RPMI7951 (cell line): Measurements from ENCODE around the gene MBNL1. TPM values are rescaled to one million over a fixed set of nuclear protein-coding genes. Genes with fewer than 3 reads are reported as not detected.

Source experiments
- DNase-seq: peaks from one replicate; pipeline ENCODE4 v3.0.0-alpha.2; 2012; ENCODE audit warnings: low read depth
- total RNA-seq: library from RNA; depleted of rRNA; stranded (reverse); fragments of >200 nt; shearing (Covaris generic); gene quantifications from 2 replicates; pipeline ENCODE4 v1.2.3, GENCODE V29; 2014

MBNL1 gene
- total RNA-seq, 1 experiment from 2014 or later, result 318 TPM

DNA sequence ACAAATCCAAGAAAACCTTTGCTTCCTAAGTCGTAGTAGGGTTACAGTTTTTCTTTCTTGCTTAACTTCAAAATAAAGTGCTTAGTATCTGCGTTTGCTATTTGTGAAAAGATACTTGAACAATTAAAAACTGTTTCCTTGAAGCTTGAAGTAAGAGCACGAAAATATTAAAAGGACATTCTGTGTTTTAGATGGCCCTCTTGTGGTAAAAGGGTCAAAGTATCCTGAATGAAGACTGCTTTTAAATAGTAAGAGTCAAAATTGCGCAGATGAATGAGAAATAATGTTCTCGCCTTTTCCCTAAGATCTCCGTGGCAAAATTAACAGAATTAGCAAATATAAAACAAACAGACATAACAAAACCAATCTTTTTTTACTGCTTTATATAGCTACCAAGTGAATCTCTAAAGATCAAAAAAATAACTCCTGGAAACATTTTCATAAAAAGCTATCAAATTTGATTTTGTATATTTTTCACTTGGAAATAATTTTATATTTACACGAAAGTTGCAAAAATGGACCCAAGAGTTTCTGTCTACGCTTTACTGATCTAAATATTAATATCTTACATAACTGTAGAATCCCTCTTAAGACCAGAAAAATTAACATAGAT, 175.4 kb downstream of the MBNL1 start:
- DNase-seq, result peak; percentile 65

DNA sequence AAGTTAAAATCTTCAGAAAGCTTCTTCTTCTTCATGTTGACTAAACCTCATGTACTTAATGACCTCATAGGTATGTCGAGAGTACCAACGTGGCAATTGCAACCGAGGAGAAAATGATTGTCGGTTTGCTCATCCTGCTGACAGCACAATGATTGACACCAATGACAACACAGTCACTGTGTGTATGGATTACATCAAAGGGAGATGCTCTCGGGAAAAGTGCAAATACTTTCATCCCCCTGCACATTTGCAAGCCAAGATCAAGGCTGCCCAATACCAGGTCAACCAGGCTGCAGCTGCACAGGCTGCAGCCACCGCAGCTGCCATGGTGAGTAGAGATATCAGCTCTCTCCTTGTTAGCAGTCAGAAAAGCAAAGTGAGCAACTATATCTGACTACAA, 176.5 kb downstream of the MBNL1 start:
- no peak for DNase-seq

DNA sequence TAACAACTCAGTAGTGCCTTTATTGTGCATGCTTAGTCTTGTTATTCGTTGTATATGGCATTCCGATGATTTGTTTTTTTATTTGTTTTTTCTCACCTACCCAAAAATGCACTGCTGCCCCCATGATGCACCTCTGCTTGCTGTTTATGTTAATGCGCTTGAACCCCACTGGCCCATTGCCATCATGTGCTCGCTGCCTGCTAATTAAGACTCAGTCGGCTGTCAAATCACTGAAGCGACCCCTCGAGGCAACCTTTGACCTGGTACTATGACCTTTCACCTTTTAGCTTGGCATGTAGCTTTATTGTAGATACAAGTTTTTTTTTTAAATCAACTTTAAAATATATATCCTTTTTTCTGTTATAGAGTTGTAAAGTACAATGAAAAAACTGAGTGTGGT, 177.8 kb downstream of the MBNL1 start:
- no peak for DNase-seq

DNA sequence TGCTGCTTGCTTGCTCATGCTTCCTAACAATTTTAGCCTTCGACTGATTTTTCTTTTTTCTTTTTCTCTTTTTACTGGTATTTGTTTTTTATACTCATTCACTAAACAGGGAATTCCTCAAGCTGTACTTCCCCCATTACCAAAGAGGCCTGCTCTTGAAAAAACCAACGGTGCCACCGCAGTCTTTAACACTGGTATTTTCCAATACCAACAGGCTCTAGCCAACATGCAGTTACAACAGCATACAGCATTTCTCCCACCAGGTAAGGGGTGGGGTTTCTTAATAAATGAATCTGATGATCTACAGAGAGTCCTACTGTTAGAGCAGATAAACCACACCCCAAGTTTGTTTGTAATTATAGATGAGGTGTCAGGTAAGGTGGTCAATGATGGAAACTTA, 178.8 kb downstream of the MBNL1 start:
- no peak for DNase-seq

DNA sequence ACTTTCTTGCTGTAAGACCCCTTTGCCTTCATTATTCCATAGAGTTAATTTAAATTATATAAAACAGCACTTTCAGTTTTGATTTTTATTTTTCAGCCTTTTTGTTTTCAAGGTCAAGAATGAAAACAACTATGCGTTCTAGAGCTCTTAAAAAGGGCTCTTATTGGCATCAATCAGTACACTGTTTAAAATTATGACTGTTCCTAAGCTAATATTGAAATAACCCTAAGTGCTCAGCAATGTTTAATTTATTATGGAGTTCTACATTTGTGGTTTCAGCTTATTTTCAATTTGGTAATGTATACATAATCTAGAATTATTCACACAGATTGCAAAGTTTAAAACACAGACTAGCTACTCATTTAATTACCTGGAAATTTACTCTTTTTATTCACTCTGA, 179.4 kb downstream of the MBNL1 start:
- DNase-seq, result no peak

DNA sequence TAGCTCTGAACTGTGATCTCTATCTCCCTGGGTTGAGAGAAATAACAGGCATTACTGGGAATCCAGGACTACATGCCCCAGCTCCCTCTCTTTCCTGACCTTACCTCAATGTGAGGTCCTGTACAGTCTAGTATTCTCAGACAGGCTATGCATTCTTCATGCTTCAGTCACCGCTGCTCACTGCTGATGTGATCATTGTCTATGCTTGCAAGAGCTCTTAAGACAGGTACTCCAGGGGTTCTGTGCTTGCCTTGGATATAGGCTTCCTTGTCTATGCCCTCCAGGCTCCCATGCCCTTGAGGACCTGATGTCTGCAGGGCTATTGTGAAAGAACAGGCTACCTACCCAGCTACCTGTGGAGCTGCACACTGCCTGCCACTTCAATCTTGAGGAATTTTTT, 183.6 kb downstream of the MBNL1 start:
- no peak for DNase-seq

DNA sequence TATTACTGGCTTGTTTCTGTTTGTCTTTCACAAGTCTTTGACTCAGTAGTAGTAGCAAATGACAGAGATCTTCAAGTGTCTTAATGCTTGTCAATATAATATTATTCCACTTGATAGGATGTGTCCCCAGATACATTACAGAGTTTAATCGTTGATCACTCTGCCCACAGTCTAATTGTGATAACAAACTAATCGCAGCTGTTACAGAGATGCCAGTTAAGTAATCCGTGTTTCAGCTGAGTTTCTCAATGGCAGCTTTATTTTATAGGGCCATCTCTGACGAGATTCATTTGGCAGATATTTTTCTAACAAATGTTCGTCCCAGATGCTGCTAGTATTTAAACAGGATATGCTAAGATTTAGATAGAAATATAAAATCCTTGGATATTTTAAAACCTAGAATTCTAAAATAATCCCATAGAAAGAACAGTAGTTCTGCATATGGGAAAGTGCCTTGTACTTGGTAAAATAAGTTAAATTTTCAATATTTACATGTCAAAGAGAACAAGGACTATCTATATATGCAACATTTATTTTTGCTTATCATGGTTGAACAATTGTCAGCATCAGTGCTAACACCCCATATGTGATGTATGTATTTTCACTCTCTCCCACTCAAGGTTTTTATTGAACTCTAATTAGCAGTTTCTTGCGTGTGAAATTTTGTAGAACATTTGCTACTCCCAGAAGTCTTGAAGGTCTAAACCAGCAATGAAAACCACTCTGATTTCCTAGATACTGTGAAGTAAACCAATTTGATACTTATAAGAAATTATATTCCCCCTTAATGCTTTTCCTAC, 185.5 kb downstream of the MBNL1 start:
- no peak for DNase-seq

DNA sequence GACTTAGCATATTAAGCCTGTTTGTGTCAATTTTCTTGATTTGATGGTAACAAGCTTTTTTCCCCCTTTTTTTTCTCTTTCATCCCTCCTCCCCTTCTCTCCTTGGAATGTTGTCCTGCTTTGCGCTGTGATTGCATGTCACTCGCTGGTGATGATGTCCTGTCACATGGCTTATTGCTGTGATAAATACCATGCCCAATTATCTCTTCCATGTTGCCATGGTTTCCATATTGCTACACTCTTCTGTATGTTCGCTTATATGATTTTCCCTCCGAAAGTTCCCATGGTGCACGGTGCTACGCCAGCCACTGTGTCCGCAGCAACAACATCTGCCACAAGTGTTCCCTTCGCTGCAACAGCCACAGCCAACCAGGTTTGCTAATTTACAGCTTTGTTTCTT, 187.3 kb downstream of the MBNL1 start:
- DNase-seq, result no peak

DNA sequence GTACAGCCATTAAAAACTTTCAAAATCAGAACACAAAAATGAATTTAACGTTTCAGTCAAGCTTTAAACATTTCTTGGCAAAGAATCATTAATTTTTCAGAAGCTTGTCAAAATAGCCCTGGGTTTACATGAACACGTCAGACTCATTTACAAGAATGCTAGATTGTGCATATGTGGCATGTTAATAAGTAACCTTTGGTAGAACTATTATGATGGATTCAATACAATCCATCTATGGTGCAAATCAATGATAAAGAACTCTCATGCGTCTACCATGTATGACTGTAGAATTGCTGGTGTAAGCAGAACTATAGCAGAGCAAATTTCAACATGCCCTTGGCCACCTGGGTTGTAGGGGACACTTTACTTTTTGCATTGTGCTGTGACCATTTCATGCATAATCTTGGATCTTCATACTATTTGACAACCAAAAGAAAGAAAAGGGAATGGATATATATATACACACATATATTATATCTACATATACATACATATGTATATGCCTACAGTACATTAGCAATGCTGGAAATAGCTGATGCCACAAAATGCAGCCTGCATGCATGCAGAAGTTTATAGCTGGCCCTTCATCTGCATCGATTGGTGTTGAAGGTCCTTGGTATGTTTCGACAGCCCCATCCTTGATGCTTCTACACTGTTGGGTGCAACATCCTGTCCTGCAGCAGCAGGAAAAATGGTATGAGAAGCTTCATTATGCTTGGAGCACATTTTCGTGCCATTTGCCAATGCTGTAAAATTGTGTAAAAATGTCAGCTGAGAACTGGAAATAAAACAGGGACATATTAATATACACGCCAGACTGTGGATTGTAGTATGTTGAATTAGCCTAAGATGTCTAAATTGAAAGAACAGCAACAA, 189.0 kb downstream of the MBNL1 start:
- DNase-seq, result no peak

DNA sequence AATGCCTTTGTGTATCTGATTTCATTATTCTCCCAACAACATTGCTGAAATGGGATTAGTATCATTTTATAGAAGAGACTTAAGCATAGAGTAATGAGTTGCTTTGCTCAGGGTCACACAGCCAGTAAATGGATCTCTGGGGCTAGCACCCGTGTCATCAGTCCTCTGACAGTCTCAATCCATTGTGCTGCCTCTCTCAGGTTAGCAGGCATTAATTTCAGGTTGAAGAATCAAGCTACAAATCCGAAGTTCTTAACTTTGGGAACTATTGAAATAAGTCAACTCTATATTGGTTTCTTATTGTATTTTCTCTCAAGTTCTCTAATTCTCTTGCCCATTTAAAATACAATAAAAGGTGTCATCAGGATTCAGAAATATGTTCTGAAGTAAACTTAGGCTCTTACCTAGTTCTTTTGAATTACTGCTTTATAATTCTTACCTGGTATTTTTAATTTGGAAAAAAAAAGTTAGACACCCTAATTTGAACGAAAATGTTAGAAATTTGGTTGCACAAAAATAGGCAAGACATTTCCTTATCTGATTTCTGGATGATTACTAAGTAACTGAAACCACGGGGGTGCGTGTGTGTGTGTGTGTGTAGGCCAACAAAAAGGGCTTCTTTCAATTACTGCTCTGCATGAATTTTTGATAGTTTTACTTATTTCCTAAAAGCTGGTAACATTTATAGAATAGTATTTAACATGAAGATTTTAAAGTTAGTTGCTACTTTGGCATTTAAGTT, 189.8 kb downstream of the MBNL1 start:
- peak; percentile 25 for DNase-seq

DNA sequence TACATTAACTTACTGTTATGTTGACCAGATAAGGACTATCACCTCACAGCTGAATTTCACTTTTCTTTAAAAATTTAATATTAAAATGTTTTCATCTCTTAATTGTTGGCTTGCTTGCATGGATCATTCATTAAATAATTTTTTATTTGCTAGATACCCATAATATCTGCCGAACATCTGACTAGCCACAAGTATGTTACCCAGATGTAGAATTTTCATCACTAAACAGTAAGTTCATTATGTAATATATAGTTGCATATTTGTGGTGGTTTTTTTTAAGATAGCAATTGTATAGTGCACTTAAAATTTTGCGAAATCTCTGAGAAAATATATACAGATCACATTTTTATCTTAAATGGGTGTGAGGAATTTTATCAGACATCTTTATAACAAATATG, 190.4 kb downstream of the MBNL1 start:
- no peak for DNase-seq

DNA sequence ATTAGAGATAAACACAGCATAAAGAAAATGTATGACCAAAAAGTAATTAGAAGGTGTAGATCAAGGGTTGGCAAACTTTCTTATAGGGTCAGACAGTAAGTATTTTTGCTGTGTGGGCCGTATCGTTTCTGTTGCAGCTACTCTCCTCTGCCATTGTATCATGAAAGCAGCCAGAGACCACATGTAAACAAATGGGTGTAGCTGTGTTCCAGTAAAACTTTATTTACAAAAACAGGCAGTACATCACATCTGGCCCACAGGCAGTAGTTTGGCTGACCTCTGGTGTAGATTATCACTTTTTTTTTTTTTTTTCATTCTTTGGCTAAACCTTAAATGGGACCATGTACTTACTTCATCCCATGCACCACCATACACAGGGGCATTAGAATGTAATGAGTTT, 190.8 kb downstream of the MBNL1 start:
- DNase-seq, result no peak

DNA sequence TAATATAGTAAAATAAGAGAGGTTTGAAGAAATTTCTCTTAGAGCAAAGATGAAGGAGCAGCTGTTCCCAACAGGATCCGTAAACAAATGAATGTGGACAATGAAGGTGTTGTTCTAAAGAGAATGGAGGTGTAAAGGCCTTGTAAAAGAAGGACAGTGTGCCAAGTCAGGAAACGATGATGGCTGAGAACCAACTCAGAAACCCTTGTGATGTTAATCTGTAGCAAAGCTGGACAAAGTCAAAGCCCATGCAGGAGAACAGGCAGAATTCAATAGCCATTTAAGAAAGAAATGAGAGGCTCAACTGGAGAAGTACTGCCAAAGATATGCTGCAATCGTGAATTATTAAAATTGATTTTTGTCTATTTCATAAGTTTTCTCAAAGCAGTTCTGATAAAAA, 192.2 kb downstream of the MBNL1 start:
- DNase-seq, result no peak

DNA sequence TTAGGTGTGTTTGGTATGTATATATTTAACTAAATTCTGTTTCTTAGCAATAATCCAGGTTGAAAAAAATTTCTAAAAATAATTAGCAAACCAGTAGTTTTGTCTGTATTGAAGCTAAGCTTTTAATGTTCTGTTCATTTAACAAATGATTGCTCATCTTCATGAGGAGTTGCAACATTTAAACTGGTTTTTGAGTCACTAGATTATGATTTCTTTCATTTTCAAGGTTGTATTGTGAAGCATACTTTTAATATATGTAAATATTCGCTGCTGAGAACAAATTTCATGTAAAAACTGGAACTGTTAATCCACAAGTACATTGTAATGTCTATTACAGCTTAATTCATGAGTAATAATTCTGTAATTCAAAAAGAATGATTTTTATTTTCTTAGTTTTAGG, 192.7 kb downstream of the MBNL1 start:
- DNase-seq, result no peak

DNA sequence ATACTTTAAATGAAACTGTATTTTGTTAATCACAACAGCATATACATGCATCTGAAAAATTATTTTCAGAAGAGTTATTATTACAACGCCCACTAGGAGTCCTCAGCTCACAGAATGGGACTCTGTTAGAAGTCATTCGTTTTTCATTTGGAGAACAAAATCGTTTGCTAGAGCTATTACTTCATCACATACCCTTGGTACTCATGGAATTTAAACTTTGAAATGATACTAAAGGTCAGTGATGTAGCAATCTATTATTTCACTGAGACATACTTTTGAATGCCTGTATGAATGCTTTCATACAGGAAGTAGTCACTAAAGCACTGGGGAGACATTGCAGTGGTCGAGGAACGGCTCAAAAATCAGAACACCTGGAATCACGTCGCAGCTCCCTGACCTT, 198.1 kb downstream of the MBNL1 start:
- DNase-seq, result peak; percentile 33

DNA sequence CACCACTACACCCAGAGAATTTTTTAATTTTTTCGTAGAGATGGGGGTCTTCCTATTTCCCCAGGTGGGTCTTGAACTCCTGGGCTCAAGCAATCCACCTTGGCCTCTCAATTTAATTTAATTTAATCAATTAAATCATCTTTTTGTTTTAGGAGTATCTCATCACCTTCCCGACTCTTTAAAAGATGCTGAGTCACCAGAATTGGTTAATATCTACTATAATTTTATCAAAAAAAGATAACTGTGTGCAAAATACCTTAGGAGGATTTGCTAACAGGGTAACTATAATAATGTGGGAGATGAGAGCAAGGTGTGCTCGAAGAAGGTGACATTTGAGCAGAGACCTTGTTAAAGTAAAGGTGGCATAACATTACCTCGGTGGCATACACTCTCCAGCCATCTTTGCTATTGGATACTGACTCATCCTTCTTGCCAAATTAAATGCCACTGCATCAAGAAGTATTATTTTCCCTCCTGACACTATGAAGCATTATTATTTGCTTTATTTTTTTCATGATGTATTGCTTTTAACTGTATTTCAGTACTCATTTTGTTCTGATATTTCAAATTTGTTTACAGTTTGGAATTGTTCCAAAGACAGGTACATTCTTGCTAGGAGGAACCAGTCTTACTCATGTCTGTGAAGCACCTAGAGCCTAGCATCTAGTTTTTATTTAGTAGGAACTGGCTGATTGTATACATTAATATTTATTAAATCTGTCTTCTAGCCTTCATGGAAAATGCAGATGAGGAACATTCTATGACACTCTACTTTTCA, 200.7 kb downstream of the MBNL1 start:
- no peak for DNase-seq

DNA sequence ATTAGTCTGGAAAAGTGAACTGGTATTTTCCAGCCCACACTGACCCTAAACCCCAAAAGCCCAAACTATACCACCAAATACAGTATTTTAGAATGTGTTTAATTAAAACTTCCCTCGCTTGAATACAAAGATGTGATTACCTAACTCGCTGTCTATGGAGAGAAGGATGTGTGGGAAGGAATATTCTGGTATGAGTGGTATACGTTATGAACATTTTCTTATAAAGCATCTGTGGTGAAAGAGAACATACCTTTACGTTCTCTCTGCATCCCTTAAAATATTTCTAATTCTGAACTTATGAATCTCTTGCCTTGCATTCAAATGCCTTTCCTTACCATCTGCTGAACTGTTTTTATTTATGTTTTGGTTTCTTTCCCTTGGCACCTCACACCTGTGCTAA, 201.4 kb downstream of the MBNL1 start:
- no peak for DNase-seq

DNA sequence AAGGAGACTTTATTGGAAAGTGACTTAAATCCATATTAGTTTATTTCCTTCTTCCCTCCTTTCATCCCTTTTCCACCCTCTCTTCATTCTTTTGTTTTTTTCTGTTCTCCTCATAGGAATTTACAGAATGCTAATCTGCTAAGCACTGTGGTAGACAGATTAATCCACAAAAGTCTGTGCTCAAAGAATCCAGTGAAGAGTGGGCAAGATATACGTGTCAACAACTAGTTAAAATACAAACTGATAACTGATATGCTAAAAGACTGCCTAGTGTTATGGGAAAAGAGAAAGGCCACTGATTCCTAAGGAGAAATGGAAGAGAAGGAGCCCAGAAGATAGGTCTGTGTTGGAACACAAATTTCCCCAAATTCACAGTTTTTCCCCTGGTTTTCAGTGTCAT, 202.2 kb downstream of the MBNL1 start:
- no peak for DNase-seq

DNA sequence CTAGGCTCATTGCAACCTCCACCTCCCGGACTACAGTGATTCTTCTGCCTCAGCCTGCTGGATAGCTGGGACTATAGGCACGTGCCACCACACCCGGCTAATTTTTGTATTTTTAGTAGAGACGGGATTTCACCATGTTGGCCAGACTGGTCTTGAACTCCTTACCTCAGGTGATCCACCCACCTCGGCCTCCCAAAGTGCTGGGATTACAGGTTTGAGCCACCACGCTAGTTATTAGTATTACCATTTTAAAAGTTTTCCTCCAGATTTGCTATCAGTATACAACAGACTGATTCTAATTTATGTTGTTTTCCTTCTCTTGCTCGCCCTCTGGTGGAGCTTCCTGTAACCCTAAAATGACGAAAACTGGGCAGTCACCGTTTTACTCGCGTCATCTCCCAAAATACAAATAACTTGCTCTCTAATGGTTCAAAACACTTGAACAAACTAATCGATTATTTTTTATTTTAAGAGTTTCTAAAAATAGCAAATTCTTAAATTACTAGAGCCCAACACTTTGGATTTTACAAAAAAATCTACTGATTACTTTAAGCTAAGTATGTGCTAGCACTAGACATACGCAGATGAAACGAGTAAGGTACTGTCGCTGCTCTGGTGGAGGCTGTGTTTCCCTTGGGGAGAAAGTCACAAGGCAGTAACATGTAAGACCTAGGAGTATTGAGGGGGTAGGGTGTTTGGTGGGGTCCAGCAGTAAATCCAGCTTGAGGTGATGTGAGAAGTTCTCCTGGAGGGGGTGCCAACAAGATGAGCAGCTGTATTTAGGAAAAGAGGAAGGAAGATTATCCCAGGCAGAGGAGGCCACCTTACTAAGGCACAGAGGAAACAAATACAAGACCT, 203.3 kb downstream of the MBNL1 start:
- DNase-seq, result peak; percentile 67

DNA sequence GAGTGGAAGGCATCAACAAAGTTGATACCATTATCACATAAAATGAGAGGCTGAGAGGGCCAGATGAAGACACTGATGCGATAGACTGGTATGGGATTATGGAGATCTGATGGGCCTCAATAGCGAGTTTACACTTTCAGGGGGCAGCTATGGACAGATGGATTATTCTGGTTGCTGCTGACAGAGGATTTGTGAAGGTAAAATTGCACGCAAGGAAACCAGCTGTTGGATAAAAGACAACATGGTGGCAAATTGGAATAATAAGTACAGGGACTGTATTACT, 203.9 kb downstream of the MBNL1 start:
- no peak for DNase-seq

DNA sequence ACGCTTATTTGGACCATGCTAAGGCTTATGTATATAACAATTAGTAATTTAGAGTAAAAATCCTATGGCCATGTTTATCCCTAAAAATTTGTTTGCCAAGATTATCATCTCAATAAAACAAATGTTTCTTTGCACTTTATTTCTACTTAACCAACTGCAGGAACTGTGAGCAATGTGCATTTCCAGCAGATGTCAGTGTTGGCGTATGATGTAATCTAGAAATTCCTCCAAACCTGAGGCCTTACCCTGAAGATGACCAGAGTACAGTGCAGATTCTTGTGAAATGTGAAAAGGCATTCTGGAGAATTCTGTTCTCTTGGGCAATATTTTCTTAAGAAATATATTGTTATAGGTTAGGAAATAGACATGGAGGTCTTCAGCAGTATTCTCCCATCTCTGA, 205.9 kb downstream of the MBNL1 start:
- DNase-seq, result peak; percentile 40
